Colonic mucosa (tissue), 4 donors: ENCODE data around the gene MFN2. TPM values are rescaled to one million over a fixed set of nuclear protein-coding genes. Genes with fewer than 3 reads are reported as not detected.
A peak's percentile ranks its signal among the peaks of the same experiment; 100 is the strongest.
"Not testable (repeated sequence)": the region's sequence is repeated elsewhere in the genome, so short reads cannot be mapped to it uniquely, and the experiment has no call there.

Source experiments
- DNase-seq: peaks from one replicate; pipeline ENCODE4 v3.0.0-alpha.2; 2020
- H3K27ac ChIP-seq: fragments of 200-600 bp; one replicate; pipeline ENCODE4 v1.8.0; 2021
- H3K27me3 ChIP-seq: fragments of 200-600 bp; one replicate; pipeline ENCODE4 v1.8.0; 2021
- H3K36me3 ChIP-seq: fragments of 200-600 bp; one replicate; pipeline ENCODE4 v1.8.0; 2021
- H3K4me1 ChIP-seq: fragments of 200-600 bp; one replicate; pipeline ENCODE4 v1.8.0; 2021; ENCODE audit warnings: mild to moderate bottlenecking
- H3K4me3 ChIP-seq: fragments of 200-600 bp; one replicate; pipeline ENCODE4 v1.8.0; 2021
- H3K9ac ChIP-seq, 2 donors: one replicate each; pipeline ENCODE4 v1.7.0; 2013; ENCODE audit warnings: control low read depth in 2 of 2, low read depth in 2 of 2, low read length in 2 of 2
- H3K9me3 ChIP-seq: fragments of 200-600 bp; one replicate; pipeline ENCODE4 v1.8.0; 2021
- CTCF ChIP-seq: fragments of 200-600 bp; IDR thresholded peaks from one replicate; pipeline ENCODE4 v1.8.0; 2022; ENCODE audit warnings: antibody characterized with exemption, mild to moderate bottlenecking
- intact Hi-C: fragments of 100-400 bp; cut with DNase I; formaldehyde crosslinking; loops from one replicate; pipeline ENCODE4 v1.14.1; 2022
- total RNA-seq, 2 donors: library from RNA; stranded (reverse); fragmentation: NEBNext Ultra II Directional in 1 of 2; extraction: Animal tissue kit (Norgen Biotek cat#: 25700) in 1 of 2; gene quantifications; one replicate each; pipeline ENCODE4 v1.2.1, GENCODE V29; 2021
- donor health status: healthy.
- donor health status: DM: no; HTN: no; CAD: no.
- donor health status: DM: no; HTN: no; CAD: no.

Gene MFN2
- total RNA-seq = 100 to 1,000 TPM; 102 to 110 TPM

- no peaks in the 10 kb centered on the region for H3K36me3 ChIP-seq
- H3K9me3 ChIP-seq = no peaks in the 10 kb centered on the region
- peaks cover 21% of the 10 kb centered on the region for H3K4me1 ChIP-seq
- intact Hi-C loops = loop anchor here (5.0 kb wide), 1 partner anchor 73 kb away; no protein-coding TSS in a partner anchor
- H3K27ac ChIP-seq = peak within 1 kb of the TSS; percentile 85
- DNase-seq = peak; percentile 97
- H3K9ac ChIP-seq = peak within 1 kb of the TSS; percentile 93
- no peaks in the 10 kb centered on the region for H3K27me3 ChIP-seq
- H3K4me3 ChIP-seq = peak within 1 kb of the TSS; percentile 87
- TF ChIP-seq CTCF = no peak
These were observed at the start of gene MFN2 for GRCh38 chr1:11979851-11980675. MFN2 (plus strand) TSS chr1:11980444; CDS start chr1:11989169, 8,725 bp downstream.

- Histone ChIP-seq H3K27ac (peak overlapping the region; percentile 43), H3K4me1 (peaks cover 13% of the 10 kb centered on the region), H3K4me3 (no peak overlapping the region), H3K9ac (no peak overlapping the region), H3K9me3 (no peaks in the 10 kb centered on the region), H3K27me3 (no peaks in the 10 kb centered on the region), H3K36me3 (no peaks in the 10 kb centered on the region)
- TF ChIP-seq CTCF = no peak
- intact Hi-C loops = no loop called here
- no peak for DNase-seq
These were observed 49.4 kb upstream of the MFN2 start for GRCh38 chr1:11930571-11931445.

- DNase-seq = no peak
- H3K4me1 ChIP-seq = peaks cover 13% of the 10 kb centered on the region
- H3K36me3 ChIP-seq = no peaks in the 10 kb centered on the region
- no peak for TF ChIP-seq CTCF
- intact Hi-C loops = no loop called here
- no peak overlapping the region for H3K27ac ChIP-seq
- no peak overlapping the region for H3K9ac ChIP-seq
- H3K9me3 ChIP-seq = no peaks in the 10 kb centered on the region
- H3K27me3 ChIP-seq = no peaks in the 10 kb centered on the region
- no peak overlapping the region for H3K4me3 ChIP-seq
These were observed 48.4 kb upstream of the MFN2 start for GRCh38 chr1:11931845-11932244.

GRCh38 chr1:11934302-11935056 lies 45.8 kb upstream of the MFN2 start, which contains the start of gene PLOD1:
PLOD1 (plus strand) TSS chr1:11934717; CDS start chr1:11934780, 63 bp downstream.
- peak within 1 kb of the TSS; percentile 81 for H3K4me3 ChIP-seq
- no peak for TF ChIP-seq CTCF
- no peaks in the 10 kb centered on the region for H3K9me3 ChIP-seq
- H3K36me3 ChIP-seq = no peaks in the 10 kb centered on the region
- intact Hi-C loops = no loop called here
- peak; percentile 95 for DNase-seq
- peaks cover 13% of the 10 kb centered on the region for H3K4me1 ChIP-seq
- H3K27me3 ChIP-seq = no peaks in the 10 kb centered on the region
- peak within 1 kb of the TSS; percentile 71 to 88 for H3K9ac ChIP-seq
- peak within 1 kb of the TSS; percentile 81 for H3K27ac ChIP-seq

- Histone ChIP-seq H3K4me1 (peaks cover 10% of the 10 kb centered on the region), H3K36me3 (no peaks in the 10 kb centered on the region), H3K9ac (peak overlapping the region; percentile 71 to 88), H3K27ac (peak overlapping the region; percentile 81), H3K4me3 (peak overlapping the region; percentile 81), H3K9me3 (no peaks in the 10 kb centered on the region), H3K27me3 (no peaks in the 10 kb centered on the region)
- intact Hi-C loops = no loop called here
- no peak for DNase-seq
- no peak for TF ChIP-seq CTCF
These were observed 45.2 kb upstream of the MFN2 start for GRCh38 chr1:11935057-11935412.

GRCh38 chr1:11935733-11936132 lies 44.5 kb upstream of the MFN2 start:
- H3K36me3 ChIP-seq, intact Hi-C loops, DNase-seq, H3K4me3 ChIP-seq, H3K27me3 ChIP-seq, H3K9ac ChIP-seq, H3K27ac ChIP-seq, H3K9me3 ChIP-seq: not testable (repeated sequence)
- H3K4me1 ChIP-seq = peaks cover 15% of the 10 kb centered on the region
